Ishikawa (cell line): ENCODE results near the gene DLGAP4.
A peak's percentile ranks its signal among the peaks of the same experiment; 100 is the strongest.

Experiments used
- CEBPB ChIP-seq: IDR thresholded peaks from 2 replicates; pipeline ENCODE4 v1.6.1; 2012
- CREB1 ChIP-seq: IDR thresholded peaks from 2 replicates; pipeline ENCODE4 v1.6.1; 2012; ENCODE audit warnings: low read depth
- EGR1 ChIP-seq: IDR thresholded peaks from 2 replicates; pipeline ENCODE4 v1.6.1; 2012
- EP300 ChIP-seq: IDR thresholded peaks from 2 replicates; pipeline ENCODE4 v1.6.1; 2012; ENCODE audit warnings: borderline replicate concordance
- FOXM1 ChIP-seq: IDR thresholded peaks from 2 replicates; pipeline ENCODE4 v1.6.1; 2012; ENCODE audit warnings: low read depth, borderline replicate concordance
- MAX ChIP-seq: IDR thresholded peaks from 2 replicates; pipeline ENCODE4 v1.6.1; 2012
- NFIC ChIP-seq: IDR thresholded peaks from 2 replicates; pipeline ENCODE4 v1.6.1; 2012
- RAD21 ChIP-seq: IDR thresholded peaks from 2 replicates; pipeline ENCODE4 v1.6.1; 2012; ENCODE audit warnings: low read depth
- TCF12 ChIP-seq: IDR thresholded peaks from 2 replicates; pipeline ENCODE4 v1.6.1; 2012; ENCODE audit warnings: low read depth
- TEAD4 ChIP-seq: IDR thresholded peaks from 2 replicates; pipeline ENCODE4 v1.6.1; 2012
- ZBTB7A ChIP-seq: IDR thresholded peaks from 2 replicates; pipeline ENCODE4 v1.6.1; 2012; ENCODE audit warnings: low read depth
- TF ChIP-seq, protein P1 (sequence below): IDR thresholded peaks from 2 replicates; pipeline ENCODE4 v1.6.1; 2012; ENCODE audit warnings: low read depth, mild to moderate bottlenecking
- TF ChIP-seq, protein P2 (sequence below): IDR thresholded peaks from 2 replicates; pipeline ENCODE4 v1.6.1; 2012

Gene DLGAP4

DNA sequence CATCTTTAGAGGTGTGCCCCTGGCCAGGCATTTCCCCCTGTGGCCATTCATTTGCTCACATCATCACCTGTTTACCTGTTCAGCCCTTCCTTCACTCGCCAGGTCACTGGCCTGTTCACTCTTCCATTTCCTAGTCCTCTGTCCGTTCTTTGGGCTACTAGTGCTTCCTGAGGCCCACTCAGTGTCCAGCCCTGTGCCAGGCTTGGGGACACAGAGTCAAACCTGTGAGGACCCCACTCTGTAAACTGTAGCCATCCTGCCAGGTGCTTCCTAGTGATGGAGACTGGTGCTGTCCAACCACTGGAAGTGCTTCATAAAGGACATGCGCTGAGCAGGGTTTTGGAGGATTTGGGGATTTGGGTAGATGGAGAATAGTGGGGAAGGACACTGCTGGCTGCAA lies 3.5 kb downstream of the DLGAP4 start:
- no peak for TF ChIP-seq ZBTB7A
- TF ChIP-seq, protein P1, sequence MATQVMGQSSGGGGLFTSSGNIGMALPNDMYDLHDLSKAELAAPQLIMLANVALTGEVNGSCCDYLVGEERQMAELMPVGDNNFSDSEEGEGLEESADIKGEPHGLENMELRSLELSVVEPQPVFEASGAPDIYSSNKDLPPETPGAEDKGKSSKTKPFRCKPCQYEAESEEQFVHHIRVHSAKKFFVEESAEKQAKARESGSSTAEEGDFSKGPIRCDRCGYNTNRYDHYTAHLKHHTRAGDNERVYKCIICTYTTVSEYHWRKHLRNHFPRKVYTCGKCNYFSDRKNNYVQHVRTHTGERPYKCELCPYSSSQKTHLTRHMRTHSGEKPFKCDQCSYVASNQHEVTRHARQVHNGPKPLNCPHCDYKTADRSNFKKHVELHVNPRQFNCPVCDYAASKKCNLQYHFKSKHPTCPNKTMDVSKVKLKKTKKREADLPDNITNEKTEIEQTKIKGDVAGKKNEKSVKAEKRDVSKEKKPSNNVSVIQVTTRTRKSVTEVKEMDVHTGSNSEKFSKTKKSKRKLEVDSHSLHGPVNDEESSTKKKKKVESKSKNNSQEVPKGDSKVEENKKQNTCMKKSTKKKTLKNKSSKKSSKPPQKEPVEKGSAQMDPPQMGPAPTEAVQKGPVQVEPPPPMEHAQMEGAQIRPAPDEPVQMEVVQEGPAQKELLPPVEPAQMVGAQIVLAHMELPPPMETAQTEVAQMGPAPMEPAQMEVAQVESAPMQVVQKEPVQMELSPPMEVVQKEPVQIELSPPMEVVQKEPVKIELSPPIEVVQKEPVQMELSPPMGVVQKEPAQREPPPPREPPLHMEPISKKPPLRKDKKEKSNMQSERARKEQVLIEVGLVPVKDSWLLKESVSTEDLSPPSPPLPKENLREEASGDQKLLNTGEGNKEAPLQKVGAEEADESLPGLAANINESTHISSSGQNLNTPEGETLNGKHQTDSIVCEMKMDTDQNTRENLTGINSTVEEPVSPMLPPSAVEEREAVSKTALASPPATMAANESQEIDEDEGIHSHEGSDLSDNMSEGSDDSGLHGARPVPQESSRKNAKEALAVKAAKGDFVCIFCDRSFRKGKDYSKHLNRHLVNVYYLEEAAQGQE, result peak; percentile 38; the same call in 1 of the 2 replicates

GRCh38 chr20:36310215-36310981 lies 4.3 kb downstream of the DLGAP4 start:
- no peak for TF ChIP-seq EGR1
- TF ChIP-seq, protein P1, result no peak
- TF ChIP-seq TEAD4, result no peak
- TF ChIP-seq CEBPB, result no peak
- no peak for TF ChIP-seq FOXM1
- no peak for TF ChIP-seq MAX
- TF ChIP-seq TCF12, result no peak
- TF ChIP-seq EP300, result no peak

DNA sequence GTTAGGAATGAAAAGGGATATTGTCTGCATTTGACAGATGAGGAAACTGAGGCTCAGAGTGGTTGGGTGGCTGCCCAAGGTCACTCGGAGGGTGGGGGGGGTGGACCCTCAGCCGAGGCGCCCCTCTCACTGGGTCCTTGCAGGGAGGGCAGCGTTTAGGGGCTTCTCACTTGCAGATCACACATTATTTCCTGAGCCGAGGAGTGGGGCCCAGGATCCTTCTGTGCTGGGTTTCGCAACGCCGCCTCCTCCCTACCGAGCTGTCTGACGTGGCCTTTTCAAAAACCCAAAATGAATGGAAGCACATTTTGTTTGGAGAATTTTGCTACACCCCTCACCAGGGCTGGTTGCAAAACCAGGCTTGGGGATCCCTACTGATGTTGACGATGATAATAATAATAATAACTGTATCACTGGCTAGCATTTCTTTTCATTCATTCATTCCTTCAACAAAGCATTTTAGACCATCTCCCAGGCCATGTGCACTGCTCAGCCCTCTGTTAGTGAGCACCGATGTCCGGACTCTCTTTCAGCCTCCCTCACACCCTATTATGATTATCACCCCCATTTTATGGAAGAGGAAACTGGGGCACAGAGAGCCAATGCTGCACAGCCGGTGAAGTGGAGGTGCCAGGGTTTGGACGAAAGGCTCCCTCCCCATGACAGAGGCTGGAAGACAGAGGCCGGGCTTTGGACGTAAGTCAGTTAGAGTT lies 5.2 kb downstream of the DLGAP4 start:
- TF ChIP-seq CEBPB, result 0 out of 2 replicates have a peak, but pooled peaks have one; percentile 16
- TF ChIP-seq TCF12, result no peak

GRCh38 chr20:36311854-36312723 lies 6.0 kb downstream of the DLGAP4 start:
- no peak for TF ChIP-seq TCF12
- no peak for TF ChIP-seq FOXM1
- no peak for TF ChIP-seq TEAD4
- no peak for TF ChIP-seq CREB1
- TF ChIP-seq CEBPB, result no peak

DNA sequence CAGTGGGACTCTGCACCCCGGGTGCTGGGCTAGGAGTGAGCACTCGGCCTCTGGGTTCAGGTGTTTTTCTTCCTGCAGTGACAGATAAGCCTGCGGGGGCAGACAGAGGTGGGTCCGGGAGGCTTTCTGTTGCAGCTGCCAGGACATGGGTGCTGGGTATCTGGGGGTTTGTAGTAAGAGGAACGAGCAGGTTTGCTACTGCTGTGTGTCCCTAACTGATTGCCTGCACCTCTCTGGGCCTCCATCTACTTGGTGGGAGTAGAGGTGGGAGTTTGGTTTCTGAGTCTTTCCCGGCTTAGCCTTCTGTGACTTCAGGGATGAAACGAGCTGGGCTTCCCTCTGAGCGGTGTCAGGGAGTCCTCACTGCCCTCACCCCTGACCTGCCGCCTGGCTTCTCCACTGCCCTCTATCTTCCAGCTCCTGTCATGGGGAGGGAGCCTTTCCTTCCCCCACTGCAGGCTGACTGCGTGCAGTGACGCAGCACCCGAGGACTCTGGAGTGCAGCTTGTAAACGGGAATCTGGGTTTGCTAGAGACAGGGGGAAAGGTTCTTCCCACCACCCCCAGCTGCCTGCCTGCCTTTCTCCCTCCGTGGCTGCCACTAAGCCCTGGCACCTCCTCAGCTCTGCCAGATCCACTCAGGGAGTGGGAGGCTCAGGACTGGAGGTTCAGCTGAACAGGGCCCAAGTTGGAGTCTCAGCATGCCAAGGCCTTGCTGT lies 6.7 kb downstream of the DLGAP4 start:
- no peak for TF ChIP-seq EGR1

GRCh38 chr20:36313476-36313875 lies 7.3 kb downstream of the DLGAP4 start:
- TF ChIP-seq RAD21, result no peak
- TF ChIP-seq CREB1, result no peak
- no peak for TF ChIP-seq EGR1
- TF ChIP-seq TEAD4, result no peak
- no peak for TF ChIP-seq CEBPB
- TF ChIP-seq, protein P2, sequence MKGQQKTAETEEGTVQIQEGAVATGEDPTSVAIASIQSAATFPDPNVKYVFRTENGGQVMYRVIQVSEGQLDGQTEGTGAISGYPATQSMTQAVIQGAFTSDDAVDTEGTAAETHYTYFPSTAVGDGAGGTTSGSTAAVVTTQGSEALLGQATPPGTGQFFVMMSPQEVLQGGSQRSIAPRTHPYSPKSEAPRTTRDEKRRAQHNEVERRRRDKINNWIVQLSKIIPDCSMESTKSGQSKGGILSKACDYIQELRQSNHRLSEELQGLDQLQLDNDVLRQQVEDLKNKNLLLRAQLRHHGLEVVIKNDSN, result no peak
- TF ChIP-seq, protein P1, result no peak
- TF ChIP-seq NFIC, result no peak
- no peak for TF ChIP-seq TCF12
